HG03558 (cell line): ENCODE data around the gene OLFML3.

Source experiments
- ATAC-seq: cut with Tn5 transposase; IDR thresholded peaks from one replicate; pipeline ENCODE4 v1.9.1; 2021; ENCODE audit warnings: moderate number of reproducible peaks; ENCODE audit not compliant: unreplicated experiment; ENCODE audit errors: extremely low read depth

The OLFML3 gene, protein sequence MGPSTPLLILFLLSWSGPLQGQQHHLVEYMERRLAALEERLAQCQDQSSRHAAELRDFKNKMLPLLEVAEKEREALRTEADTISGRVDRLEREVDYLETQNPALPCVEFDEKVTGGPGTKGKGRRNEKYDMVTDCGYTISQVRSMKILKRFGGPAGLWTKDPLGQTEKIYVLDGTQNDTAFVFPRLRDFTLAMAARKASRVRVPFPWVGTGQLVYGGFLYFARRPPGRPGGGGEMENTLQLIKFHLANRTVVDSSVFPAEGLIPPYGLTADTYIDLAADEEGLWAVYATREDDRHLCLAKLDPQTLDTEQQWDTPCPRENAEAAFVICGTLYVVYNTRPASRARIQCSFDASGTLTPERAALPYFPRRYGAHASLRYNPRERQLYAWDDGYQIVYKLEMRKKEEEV

DNA sequence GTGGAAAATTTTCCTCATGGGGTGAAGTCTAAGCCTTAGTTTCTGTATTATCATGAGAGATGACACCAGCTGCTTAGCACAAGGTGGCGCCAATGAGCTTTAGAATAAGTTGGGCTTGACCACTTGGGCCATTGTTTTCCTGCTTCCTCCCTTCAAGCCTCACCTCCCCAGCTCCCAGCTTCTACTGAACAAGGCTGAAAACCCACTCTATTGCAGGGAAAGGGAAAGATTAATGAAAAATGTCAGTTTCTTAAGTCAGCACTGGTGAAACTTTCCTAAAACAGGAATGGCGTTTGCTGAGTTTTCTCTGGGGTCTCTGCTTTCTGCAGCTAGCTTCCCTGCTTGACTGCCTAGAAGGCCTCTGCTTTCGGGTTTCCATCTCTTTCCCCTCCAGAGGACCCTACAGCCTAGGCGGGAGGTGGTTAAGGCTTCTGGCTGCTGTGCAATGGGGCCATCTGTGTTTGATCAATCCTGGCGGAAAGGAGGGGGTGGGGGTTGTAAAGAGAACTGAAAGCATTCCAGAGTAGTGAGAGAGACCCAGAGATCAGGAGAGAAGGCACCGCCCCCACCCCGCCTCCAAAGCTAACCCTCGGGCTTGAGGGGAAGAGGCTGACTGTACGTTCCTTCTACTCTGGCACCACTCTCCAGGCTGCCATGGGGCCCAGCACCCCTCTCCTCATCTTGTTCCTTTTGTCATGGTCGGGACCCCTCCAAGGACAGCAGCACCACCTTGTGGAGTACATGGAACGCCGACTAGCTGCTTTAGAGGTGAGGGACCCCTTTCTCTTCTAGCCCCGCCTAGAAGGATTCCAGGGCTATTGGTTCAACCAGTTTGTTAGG, at the start of gene OLFML3:
Gene OLFML3, plus strand, starts transcription at position 612 of the 840 bp plus-strand sequence. Its CDS starts 43 bp downstream, at position 655.
- no peak for ATAC-seq

DNA sequence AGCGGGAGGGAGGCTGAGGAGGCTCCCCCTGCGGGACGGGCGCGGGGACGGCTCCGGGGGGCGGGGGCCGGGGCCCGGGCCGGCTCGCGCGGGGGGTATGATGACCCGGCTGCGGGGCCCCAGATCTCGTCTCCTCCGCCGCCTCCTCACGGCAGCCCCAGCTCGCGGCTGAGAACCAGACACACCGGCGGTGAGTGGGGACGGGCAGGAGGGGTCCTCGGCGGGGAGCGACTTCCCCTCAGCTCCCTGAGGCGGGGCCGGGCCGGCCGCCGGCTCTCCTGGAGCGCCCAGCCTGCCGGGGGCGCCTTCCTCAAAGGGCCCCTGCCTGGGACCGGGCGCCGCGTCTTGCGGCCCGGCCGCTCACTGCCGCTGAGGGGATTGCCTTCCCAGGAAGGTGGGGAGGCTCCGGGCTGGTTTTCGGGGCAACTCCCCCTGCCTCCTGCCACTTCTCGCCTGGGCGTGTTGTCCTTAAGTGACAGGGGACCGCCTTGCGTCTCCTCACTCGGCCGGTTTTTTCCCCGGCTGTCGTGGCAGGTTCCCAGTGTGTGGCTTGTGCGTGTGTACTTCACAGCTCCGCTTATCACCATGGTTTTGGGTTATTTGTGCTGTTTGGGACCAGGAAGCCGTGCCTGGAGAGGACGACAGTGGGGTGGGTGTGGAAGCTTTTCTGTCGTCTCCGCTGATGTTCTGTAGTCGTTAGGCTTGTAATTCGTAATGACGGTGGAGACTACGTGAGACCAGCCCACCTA, 49.4 kb upstream of the OLFML3 start:
- no peak for ATAC-seq

DNA sequence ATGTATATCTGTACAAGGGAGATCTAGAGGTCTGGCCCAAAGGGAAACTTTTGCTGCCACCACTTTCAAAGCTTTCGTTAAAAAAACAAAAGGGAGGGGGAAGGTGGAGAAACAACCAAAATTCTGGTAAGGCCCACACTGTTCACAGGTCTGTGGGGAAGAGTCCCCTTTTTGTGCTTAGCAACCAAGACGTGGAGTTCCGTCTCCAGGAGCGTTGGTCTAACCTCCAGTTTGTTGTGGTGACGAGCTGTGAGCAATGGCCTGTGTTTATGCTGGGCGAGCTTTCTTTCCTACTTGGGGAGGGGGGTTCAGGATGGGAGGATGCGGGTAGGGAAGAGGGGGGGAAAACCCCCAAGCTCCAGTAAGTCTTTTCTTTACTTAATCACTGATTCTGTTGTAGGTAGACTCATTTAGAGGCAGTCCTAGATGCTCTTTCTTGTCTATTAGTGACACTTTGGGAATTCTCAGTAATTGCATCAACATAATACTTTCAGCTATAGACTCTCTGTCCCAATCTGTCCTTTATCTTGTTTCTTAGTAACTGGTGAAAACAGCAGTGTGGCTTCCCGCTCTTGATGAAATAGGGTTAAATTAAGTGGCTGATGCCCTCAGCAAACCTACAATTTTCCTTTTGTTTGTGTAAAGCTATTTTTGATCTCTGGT, 48.6 kb upstream of the OLFML3 start:
- ATAC-seq = no peak

DNA sequence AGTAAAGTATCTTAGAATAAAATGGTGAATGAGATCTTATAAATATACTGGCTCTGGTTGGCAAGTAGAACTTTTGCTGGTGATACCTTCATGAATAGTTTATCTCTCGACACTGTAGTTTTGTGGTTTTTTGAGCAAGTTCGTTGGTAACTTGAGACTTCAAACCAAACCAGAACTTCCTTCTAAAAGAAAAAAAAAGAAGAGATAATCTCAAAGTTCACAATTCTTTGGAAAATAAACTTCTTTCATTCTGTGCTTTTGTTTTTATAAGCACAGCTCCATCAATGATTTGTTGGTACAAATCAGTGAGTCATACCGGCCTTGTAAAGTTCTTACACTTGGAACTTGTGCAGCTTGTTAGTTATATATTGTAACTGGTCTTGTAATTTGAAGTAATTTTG, 47.8 kb upstream of the OLFML3 start:
- ATAC-seq = no peak

DNA sequence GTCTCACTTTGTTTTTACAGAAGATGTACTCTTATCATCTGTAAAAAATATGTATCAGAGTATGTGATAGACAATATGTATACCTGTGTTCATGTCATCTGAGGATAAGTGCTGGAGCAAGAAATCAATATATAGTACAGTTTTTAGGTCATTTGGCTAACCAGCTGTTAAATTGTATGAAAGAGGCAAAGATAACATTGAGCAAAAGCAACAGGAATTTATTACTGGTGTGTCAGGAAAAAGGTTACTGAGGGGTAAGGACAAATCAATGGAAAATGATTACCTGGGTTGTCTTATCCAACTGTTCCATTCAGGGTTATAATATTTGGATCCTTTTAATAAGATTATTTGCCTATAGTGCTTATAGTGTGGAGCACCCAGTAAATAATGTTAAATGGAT, 45.3 kb upstream of the OLFML3 start:
- no peak for ATAC-seq

DNA sequence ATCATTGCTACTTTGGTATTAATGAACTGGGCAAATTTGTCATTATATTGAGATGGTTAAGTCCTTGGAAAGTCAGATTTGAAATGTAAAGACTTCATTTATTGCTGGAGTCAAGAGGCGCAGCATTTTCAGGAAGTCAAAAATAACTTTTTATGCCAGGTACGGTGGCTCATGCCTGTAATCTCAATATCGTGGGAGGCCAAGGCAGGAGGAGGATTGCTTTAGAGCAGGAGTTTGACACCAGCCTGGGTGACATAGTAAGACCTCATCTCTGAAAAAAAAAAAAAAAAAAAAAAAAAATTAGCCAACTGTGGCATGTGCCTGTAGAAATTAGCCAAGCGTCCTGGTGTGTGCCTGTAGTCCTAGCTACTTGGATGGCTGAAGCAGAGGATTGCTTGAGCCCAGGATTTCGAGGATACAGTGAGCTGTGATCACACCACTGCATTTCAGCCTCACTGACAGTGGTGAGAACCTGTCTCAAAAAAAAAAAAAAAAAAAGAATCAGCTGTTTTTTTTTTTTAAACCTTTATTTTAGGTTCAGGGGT, 44.7 kb upstream of the OLFML3 start:
- ATAC-seq = no peak

DNA sequence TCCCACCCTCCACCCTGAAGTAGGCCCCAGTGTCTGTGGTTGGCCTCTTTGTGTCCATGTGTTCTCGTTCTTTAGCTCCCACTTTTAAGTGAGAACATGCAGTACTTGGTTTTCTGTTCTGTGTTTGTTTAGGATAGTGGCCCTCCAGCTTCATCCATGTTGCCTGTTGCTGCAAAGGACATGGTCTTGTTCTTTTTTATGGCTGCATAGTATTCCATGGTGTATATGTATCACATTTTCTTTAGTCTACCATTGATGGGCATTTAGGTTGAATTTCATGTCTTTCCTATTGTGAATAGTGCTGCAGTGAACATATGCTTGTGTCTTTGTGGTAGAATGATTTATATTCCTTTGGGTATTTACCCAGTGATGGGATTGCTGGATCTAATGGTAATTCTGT, 44.1 kb upstream of the OLFML3 start:
- ATAC-seq = no peak

DNA sequence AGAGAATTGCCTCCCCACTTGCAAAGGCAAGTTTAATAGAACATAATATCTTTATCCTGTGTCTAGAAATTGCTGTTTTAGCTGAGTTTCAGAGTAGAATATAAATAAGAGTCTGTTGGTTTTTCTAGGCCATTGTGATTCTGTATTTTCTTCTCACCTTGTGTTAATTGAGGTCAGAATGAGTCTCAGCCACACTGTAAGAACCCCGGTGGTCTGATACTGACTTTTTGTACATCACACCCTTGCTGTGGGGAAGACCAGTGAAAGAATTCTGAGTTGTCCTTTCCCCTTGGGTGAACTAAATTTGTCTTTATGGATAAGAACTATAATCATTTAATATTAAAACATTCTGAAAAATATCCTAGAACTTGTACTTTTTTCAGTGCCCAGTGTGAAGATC, 43.3 kb upstream of the OLFML3 start:
- no peak for ATAC-seq

DNA sequence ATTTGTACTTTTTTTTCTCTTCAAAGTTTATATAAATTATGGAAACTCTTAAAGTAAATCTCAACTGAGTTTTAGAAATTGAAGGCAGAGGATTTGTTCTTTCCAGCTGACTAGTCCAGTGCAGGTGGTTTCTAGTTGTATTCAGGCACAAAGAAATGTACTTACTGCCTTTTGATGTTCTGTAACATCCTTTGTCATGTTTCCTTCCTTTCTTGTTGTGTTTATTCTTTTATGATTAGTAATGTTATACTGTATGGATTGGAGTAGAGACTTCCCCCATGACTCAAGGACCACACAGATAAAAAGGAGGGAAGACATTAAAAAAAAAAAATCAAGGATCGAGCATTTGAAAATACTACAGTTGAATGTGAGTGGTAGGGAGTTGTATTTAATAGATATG, 42.1 kb upstream of the OLFML3 start:
- no peak for ATAC-seq

DNA sequence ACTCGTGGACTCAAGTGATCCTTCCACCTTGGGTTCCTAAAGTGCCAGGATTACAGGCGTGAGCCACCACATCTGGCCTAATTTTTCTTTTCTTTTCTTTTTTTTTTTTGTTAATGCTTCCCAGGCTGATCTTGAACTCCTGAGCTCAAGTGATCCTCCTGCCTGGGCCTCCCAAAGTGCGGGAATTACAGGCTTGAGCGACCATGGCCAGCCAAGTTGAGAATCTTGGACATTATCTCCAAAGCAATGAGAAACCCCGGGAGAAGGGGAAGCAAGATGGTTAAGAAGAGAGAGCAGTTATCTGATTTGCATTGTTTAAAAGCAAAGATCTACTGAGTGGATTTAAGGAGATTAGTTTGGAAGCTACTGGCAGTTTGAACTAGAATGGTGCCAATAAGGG, 41.1 kb upstream of the OLFML3 start:
- no peak for ATAC-seq

DNA sequence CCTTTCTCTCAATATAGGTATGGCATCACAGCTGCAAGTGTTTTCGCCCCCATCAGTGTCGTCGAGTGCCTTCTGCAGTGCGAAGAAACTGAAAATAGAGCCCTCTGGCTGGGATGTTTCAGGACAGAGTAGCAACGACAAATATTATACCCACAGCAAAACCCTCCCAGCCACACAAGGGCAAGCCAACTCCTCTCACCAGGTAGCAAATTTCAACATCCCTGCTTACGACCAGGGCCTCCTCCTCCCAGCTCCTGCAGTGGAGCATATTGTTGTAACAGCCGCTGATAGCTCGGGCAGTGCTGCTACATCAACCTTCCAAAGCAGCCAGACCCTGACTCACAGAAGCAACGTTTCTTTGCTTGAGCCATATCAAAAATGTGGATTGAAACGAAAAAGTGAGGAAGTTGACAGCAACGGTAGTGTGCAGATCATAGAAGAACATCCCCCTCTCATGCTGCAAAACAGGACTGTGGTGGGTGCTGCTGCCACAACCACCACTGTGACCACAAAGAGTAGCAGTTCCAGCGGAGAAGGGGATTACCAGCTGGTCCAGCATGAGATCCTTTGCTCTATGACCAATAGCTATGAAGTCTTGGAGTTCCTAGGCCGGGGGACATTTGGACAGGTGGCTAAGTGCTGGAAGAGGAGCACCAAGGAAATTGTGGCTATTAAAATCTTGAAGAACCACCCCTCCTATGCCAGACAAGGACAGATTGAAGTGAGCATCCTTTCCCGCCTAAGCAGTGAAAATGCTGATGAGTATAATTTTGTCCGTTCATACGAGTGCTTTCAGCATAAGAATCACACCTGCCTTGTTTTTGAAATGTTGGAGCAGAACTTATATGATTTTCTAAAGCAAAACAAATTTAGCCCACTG, 38.7 kb upstream of the OLFML3 start:
- ATAC-seq = no peak

DNA sequence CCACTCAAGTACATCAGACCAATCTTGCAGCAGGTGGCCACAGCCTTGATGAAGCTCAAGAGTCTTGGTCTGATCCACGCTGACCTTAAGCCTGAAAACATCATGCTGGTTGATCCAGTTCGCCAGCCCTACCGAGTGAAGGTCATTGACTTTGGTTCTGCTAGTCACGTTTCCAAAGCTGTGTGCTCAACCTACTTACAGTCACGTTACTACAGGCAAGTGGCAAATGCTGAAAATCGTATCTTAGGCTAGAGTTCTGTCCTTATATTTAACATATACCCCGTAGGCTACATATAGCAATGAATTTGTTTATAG, 38.1 kb upstream of the OLFML3 start:
- ATAC-seq = no peak

DNA sequence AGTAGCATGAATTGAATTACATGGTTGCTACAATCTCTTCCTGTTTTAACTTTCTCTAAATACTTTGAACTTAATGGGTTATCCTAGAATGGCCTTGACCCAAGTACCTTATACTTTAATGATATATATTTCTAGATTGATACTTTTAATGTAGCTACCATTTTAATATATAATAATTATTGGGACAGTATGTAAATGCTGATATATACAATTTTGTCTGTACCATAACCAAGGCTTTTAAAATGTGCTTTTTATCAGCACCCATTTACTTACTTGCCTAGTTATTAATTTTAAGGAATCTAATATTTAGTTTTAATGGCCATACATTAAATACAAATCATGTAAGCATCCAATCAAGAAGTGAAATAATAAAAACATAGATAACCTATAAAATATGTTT, 36.7 kb upstream of the OLFML3 start:
- ATAC-seq = no peak

DNA sequence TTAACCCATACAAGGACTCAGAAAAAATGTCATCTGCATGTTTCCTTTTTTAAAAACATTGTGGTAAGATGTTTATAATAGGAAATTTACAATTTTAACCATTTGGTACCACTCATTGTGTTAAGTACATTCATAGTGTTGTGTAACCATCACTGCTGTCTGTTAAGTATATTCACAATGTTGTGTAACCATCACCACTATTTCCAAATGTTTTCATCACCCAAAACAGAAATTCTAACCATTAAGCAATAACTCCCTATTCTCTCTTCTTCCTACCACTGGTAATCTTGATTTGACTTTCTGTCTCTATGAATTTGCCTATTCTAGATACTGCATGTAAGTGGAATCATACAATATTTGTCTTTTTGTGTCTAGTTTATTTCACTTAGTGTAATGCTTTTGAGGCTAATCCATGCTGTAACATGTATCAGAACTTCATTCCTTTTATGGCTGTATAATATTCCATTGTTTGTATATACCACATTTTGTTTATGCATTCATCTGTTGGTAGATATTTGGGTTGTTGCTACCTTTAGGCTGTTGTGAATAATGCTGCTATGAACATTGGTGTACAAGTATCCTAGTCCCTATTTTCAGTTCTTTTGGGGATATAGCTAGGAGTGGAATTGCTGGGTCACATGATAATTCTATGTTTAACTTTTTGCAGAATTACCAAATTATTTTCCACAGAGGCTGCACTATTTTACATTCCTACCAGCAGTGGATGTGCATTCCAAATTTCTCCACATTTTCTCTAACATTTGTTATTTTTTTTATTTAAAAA, 36.1 kb upstream of the OLFML3 start:
- ATAC-seq = no peak

DNA sequence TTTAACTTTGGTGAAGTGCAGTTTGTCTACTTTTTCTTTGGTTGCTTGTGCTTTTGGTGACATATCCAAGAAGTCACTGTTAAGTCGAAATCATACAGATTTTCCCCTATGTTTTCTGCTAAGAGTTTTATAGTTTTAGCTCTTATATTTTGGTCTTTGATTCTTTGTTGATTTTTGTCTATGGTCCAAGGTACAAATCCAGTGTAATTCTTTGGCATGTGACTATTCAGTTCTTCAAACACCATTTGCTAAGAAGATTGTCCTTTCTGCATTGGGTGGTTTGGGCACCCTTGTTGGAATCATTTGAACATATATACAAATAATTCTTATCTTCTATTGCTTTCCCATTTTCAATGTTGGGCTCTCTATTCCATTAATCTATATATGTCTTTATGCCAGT, 33.9 kb upstream of the OLFML3 start:
- no peak for ATAC-seq

DNA sequence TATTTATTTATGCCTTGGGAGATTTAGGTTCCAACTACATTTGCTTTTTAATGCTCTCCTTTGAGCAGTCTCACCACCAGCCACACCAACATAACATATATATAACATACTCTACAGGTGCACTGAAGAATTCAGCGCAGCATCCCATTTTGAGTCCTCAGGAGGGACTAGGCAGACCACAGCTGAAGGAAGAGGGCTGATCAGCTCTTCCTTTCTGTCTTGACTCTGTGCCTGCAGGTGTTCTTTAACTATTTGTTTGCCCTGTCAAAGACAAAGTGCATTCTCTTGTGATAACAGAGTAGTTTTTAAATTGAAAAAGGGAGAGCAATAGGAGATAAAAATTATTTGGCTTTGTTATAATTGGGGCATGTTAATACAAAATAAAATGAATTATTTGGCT, 33.2 kb upstream of the OLFML3 start:
- no peak for ATAC-seq

DNA sequence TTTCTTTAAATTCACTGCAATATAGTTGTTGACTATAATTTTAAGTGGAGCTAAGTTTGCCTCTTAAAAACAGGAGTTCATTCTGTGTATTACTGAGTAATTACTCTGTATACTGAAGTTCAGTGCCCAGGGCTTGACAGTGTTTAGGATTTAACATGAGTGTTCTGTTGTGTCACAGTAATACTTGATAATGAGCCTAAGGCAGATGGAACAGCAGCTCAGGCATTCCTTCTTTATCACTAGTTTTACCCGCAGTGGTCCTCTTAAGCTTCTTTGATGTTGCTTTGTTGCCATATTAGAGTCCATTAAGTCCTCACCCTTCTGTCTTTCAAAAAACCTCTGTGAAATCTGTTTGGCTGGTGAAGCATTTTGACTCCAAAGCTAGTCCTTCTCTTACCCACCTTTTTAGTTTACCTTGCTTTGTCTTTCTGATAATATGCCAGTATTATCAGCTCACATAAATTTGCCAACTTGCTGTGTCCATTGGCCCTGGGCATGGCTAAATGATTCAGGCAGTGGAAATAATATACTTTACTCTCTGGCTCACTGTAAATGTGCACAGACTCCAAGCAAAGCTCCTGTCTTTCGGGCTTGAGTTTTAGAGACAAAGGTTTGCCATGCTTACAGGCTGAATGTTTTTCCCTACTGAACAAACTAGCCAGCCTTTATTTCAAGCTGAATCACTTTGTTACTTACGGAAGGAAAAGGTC, 32.4 kb upstream of the OLFML3 start:
- no peak for ATAC-seq
